ENCODE measurements around the gene GPR37. TPM values are rescaled to one million over a fixed set of nuclear protein-coding genes. Genes with fewer than 3 reads are reported as not detected.

GPR37 gene
- total RNA-seq, 1 donor from 2014 or later, result not detected

DNA sequence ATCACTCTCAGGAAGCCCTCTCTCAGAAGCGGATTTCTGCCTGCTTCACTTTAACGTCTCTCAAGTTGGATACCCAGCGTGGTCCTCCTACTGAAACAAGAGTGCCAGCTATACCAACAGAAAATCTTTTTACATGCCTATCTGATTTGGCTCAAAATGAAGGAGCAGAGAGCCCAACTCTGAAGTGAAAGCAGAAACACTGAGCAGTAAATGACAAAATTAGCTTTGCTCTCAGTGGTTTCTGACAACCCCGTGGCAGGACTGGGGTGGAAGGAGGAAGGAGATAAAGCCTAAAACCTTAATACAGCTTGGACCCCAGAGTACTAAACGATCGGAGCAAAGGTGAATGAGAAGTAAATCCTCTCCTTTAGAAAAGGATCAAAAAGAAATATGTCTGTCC, 25.1 kb upstream of the GPR37 start:
- no peak for DNase-seq
- H3K4me1 Mint-ChIP-seq, result no peaks in the 10 kb centered on the region
- H3K27me3 Mint-ChIP-seq, result peaks cover 11% of the 10 kb centered on the region
- intact Hi-C loops (cut with micrococcal nuclease), result no loop called here
- H3K9me3 Mint-ChIP-seq, result no peaks in the 10 kb centered on the region
- H3K27ac Mint-ChIP-seq, result no peak overlapping the region
- H3K4me3 Mint-ChIP-seq, result no peak overlapping the region
- H3K36me3 Mint-ChIP-seq (ENCODE audit: low read depth), result no peaks in the 10 kb centered on the region

GRCh38 chr7:124785994-124786393, 20.4 kb upstream of the GPR37 start:
- no peaks in the 10 kb centered on the region for H3K9me3 Mint-ChIP-seq
- intact Hi-C loops (cut with micrococcal nuclease), result no loop called here
- no peak overlapping the region for H3K4me3 Mint-ChIP-seq
- H3K27ac Mint-ChIP-seq, result no peak overlapping the region
- DNase-seq, result no peak
- H3K36me3 Mint-ChIP-seq (ENCODE audit: low read depth), result no peaks in the 10 kb centered on the region
- peaks cover 11% of the 10 kb centered on the region for H3K27me3 Mint-ChIP-seq
- H3K4me1 Mint-ChIP-seq, result no peaks in the 10 kb centered on the region

- H3K9me3 Mint-ChIP-seq, result no peaks in the 10 kb centered on the region
- H3K27ac Mint-ChIP-seq, result no peak overlapping the region
- H3K36me3 Mint-ChIP-seq (ENCODE audit: low read depth), result no peaks in the 10 kb centered on the region
- H3K4me1 Mint-ChIP-seq, result no peaks in the 10 kb centered on the region
- H3K27me3 Mint-ChIP-seq, result peaks cover 7% of the 10 kb centered on the region
- DNase-seq, result peak; percentile 64
- no peak overlapping the region for H3K4me3 Mint-ChIP-seq
- intact Hi-C loops (cut with micrococcal nuclease), result no loop called here
These were observed 19.6 kb upstream of the GPR37 start for GRCh38 chr7:124784879-124785818.

DNA sequence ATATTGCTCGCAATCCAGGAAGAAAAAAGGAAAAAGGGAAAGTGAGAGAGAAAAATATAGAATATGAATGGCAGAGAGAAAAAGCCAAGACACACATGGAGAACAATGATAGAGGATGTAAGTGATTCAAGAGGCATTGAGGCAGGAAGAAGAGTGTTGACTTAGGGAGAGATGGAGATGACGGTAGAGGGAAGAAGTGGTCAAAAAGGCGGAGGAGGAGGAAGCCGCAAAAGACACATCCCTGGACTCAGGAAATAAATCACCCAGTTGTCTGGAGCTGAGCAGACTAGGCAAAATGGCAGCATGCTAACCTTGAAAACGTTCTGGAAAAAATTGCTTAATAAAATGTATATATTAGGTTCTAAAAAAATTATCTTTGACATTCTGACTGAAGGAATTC, 17.7 kb upstream of the GPR37 start:
- Mint-ChIP-seq H3K27me3 (peaks cover 6% of the 10 kb centered on the region), H3K4me3 (no peak overlapping the region), H3K27ac (no peak overlapping the region), H3K4me1 (no peaks in the 10 kb centered on the region), H3K9me3 (no peaks in the 10 kb centered on the region), H3K36me3 (ENCODE audit: low read depth) (no peaks in the 10 kb centered on the region)
- DNase-seq, result no peak
- intact Hi-C loops (cut with micrococcal nuclease), result no loop called here

GRCh38 chr7:124781907-124782734, 16.5 kb upstream of the GPR37 start:
- intact Hi-C loops (cut with micrococcal nuclease), result no loop called here

DNA sequence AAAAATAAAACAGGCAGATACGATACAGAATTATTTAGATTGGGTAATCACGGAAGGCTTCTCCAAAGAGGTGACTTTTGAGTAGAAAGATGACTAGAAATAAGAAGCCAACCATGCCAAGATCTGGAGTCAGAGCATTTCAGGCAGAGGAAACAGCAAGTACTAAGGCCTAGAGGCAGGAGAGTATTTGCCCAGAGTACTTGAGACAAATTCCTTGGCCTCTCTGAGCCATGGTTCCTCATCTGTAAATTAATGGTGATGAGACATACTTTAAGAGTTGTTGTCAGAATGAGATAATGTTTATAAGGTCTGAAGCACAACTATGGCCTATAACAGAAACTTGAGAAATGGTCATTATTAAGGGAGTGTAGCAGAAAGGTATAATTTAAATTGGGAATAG, 15.8 kb upstream of the GPR37 start:
- H3K4me1 Mint-ChIP-seq, result no peaks in the 10 kb centered on the region
- H3K27ac Mint-ChIP-seq, result no peak overlapping the region
- no peak overlapping the region for H3K4me3 Mint-ChIP-seq
- H3K27me3 Mint-ChIP-seq, result peaks cover 6% of the 10 kb centered on the region
- no peaks in the 10 kb centered on the region for H3K9me3 Mint-ChIP-seq
- no peaks in the 10 kb centered on the region for H3K36me3 Mint-ChIP-seq (ENCODE audit: low read depth)
- intact Hi-C loops (cut with micrococcal nuclease), result no loop called here
- no peak for DNase-seq

More at GRCh38 chr7:124781907-124782734, 16.5 kb upstream of the GPR37 start:
- DNase-seq, result no peak
- Mint-ChIP-seq H3K27ac (no peak overlapping the region), H3K27me3 (peaks cover 6% of the 10 kb centered on the region), H3K4me3 (no peak overlapping the region), H3K9me3 (no peaks in the 10 kb centered on the region), H3K4me1 (no peaks in the 10 kb centered on the region), H3K36me3 (ENCODE audit: low read depth) (no peaks in the 10 kb centered on the region)

GRCh38 chr7:124780608-124781007, 15.0 kb upstream of the GPR37 start:
- DNase-seq, result no peak
- Mint-ChIP-seq H3K27ac (no peak overlapping the region), H3K27me3 (peaks cover 4% of the 10 kb centered on the region), H3K4me1 (no peaks in the 10 kb centered on the region), H3K9me3 (no peaks in the 10 kb centered on the region), H3K36me3 (ENCODE audit: low read depth) (no peaks in the 10 kb centered on the region), H3K4me3 (no peak overlapping the region)
- intact Hi-C loops (cut with micrococcal nuclease), result no loop called here

DNA sequence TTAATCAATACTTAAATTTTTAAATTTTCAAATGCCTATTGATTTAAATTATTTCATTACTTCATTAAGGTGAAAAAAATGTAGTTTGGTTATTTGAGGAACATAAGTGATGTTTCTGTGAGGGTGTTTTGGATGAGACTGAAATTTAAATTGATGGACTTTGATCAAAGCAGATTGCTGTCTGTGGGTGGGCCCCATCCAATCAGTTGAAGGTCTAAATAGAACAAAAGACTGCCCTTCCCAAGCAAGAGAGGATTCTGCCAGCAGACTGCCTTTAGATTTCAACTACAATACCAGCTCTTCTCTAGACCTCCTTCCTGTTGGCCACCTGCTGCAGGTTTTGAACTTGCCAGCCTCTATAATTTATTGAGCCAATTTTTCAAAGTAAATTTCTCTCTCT, 14.5 kb upstream of the GPR37 start:
- H3K4me3 Mint-ChIP-seq, result no peak overlapping the region
- H3K27ac Mint-ChIP-seq, result no peak overlapping the region
- H3K36me3 Mint-ChIP-seq (ENCODE audit: low read depth), result no peaks in the 10 kb centered on the region
- no peak for DNase-seq
- no peaks in the 10 kb centered on the region for H3K9me3 Mint-ChIP-seq
- intact Hi-C loops (cut with micrococcal nuclease), result no loop called here
- peaks cover 4% of the 10 kb centered on the region for H3K27me3 Mint-ChIP-seq
- H3K4me1 Mint-ChIP-seq, result no peaks in the 10 kb centered on the region

DNA sequence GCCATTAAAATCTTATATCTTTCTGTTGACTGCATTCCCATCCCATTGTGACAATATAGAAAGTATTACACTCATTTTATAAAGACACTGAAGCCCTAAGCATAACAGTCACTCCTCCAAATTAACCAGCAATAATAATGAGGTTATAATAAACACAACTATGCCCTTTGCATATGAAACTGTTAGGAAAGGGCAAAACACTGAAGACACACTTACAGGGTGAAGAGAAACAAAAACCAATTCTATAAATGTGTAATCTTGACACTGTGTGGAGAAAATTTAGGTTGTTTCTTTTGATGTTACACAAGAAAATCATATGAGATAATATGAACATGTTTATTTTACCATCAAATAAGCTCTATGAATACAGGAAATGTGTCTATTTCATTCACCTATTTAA, 14.0 kb upstream of the GPR37 start:
- H3K27ac Mint-ChIP-seq, result no peak overlapping the region
- no peak overlapping the region for H3K4me3 Mint-ChIP-seq
- no peaks in the 10 kb centered on the region for H3K4me1 Mint-ChIP-seq
- H3K9me3 Mint-ChIP-seq, result no peaks in the 10 kb centered on the region
- intact Hi-C loops (cut with micrococcal nuclease), result no loop called here
- H3K27me3 Mint-ChIP-seq, result peaks cover 4% of the 10 kb centered on the region
- no peak for DNase-seq
- H3K36me3 Mint-ChIP-seq (ENCODE audit: low read depth), result no peaks in the 10 kb centered on the region

DNA sequence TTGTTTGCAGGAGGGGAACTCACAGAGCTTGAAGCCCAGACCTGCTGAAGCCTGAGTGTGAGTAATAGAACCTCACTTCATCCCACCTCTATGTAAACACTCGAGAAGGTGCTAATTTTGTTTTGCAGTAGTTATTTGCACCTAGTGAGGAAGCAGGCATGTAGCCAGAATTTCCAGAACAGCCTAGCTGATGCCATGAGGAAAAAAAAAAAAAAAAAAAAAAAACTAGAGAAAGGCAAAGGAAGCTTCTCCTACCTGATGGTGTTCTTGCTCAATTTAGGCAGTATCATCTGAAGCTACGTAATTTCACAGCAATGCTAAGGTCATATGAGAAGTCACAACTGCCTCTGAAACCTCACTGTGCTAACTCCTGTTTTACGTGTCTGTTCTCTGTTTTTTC, 13.6 kb upstream of the GPR37 start:
- no peak for DNase-seq
- Mint-ChIP-seq H3K27me3 (peaks cover 4% of the 10 kb centered on the region), H3K4me1 (no peaks in the 10 kb centered on the region), H3K27ac (no peak overlapping the region), H3K36me3 (ENCODE audit: low read depth) (no peaks in the 10 kb centered on the region), H3K4me3 (no peak overlapping the region), H3K9me3 (no peaks in the 10 kb centered on the region)
- intact Hi-C loops (cut with micrococcal nuclease), result no loop called here

DNA sequence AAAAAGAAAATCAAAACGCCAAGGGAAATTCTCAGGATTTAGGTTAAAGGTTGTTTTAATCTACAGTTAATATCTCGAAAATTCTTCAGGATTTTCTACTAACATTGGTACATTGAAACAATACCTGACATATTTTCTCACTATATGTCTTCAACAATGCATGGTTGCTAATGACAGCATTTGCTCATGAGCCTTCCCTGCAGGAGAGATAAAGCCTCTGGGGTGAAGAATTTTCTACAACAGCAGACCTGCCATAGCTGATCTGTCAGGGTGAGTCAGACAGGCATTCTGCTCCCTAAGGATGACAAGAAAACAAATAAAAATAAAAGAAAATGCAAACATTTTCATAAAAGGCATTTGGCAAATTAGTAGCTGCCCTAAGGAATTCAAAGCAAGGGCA, 11.7 kb upstream of the GPR37 start:
- Mint-ChIP-seq H3K9me3 (no peaks in the 10 kb centered on the region), H3K27me3 (peaks cover 10% of the 10 kb centered on the region)

DNA sequence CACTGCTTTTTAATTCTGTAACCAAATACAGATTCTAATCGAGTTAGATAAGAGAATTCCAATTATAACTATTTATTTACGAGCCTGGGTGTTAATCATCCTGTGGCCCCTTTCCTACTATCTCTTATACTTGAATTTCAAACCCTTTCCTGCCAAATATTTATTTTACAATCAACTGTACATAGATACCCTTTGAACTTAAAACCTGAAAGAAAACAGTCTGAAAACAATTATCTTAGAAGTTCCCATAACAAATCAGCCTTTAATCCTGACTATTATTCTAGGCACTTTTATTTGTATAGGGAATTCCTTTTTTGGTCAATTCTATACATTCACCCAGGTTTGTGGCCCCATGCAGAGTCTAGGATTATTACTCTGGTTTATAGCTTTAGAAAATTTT, 10.6 kb upstream of the GPR37 start:
- H3K4me1 Mint-ChIP-seq, result no peaks in the 10 kb centered on the region
- H3K36me3 Mint-ChIP-seq (ENCODE audit: low read depth), result no peaks in the 10 kb centered on the region
- no peaks in the 10 kb centered on the region for H3K9me3 Mint-ChIP-seq
- intact Hi-C loops (cut with micrococcal nuclease), result no loop called here
- peaks cover 17% of the 10 kb centered on the region for H3K27me3 Mint-ChIP-seq
- DNase-seq, result no peak
- H3K4me3 Mint-ChIP-seq, result no peak overlapping the region
- H3K27ac Mint-ChIP-seq, result no peak overlapping the region

More for the DNA sequence above, 11.7 kb upstream of the GPR37 start:
- DNase-seq, result no peak
- Mint-ChIP-seq H3K36me3 (ENCODE audit: low read depth) (no peaks in the 10 kb centered on the region), H3K27ac (no peak overlapping the region), H3K4me1 (no peaks in the 10 kb centered on the region), H3K4me3 (no peak overlapping the region)
- intact Hi-C loops (cut with micrococcal nuclease), result no loop called here

- H3K9me3 Mint-ChIP-seq, result no peaks in the 10 kb centered on the region
- H3K27me3 Mint-ChIP-seq, result peaks cover 24% of the 10 kb centered on the region
- no peak overlapping the region for H3K27ac Mint-ChIP-seq
- intact Hi-C loops (cut with micrococcal nuclease), result no loop called here
- no peaks in the 10 kb centered on the region for H3K4me1 Mint-ChIP-seq
- H3K36me3 Mint-ChIP-seq (ENCODE audit: low read depth), result no peaks in the 10 kb centered on the region
- DNase-seq, result no peak
- no peak overlapping the region for H3K4me3 Mint-ChIP-seq
These were observed 9.8 kb upstream of the GPR37 start for GRCh38 chr7:124775422-124775821.

DNA sequence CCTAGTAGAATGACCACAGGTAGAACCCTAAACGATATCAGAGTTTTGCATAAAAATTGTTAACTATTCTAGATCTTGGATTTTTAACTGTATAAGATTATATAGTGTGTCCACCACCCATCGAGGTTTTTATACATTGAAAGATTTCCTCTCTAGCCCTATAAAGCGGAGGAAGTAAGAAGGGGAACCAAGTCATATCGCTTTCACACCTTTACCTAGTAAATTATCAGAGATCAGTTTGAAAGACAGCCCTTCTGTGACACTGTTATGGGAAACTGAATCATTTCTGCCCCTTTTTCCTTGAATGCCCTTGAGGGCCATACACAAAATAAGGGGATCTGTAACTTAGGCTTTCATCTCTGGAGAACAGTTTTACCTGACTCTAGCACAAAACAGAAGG, 8.3 kb upstream of the GPR37 start:
- intact Hi-C loops (cut with micrococcal nuclease), result no loop called here
- no peaks in the 10 kb centered on the region for H3K4me1 Mint-ChIP-seq
- no peak overlapping the region for H3K27ac Mint-ChIP-seq
- no peaks in the 10 kb centered on the region for H3K9me3 Mint-ChIP-seq
- DNase-seq, result no peak
- H3K36me3 Mint-ChIP-seq (ENCODE audit: low read depth), result no peaks in the 10 kb centered on the region
- peaks cover 27% of the 10 kb centered on the region for H3K27me3 Mint-ChIP-seq
- H3K4me3 Mint-ChIP-seq, result no peak overlapping the region
